T-cell (primary cell): ENCODE measurements around the gene AATK. TPM values are rescaled to one million over a fixed set of nuclear protein-coding genes. Genes with fewer than 3 reads are reported as not detected.
A peak's percentile ranks its signal among the peaks of the same experiment; 100 is the strongest.

Source experiments
- ATAC-seq, 4 experiments: fragments of 200-7000 bp in 3 of 4; fragments of 150-1000 bp in 1 of 4; cut with Tn5 transposase; replicated peaks in 1 of 4; 1 replicate in 3 of 4; 2 replicates in 1 of 4; pipeline ENCODE4 v1.10.0; 2021; ENCODE audit warnings: moderate library complexity in 3 of 4, mild to moderate bottlenecking in 2 of 4, moderate number of reproducible peaks in 1 of 4
- CTCF ChIA-PET, 2 donors: fragments of 300-600 bp; sonication (Branson Sonifier 250); formaldehyde crosslinking; loops; one replicate each; lab custom pipeline; 2022; ENCODE audit warnings: antibody characterized with exemption in 2 of 2; lab: Charles Lee
- POLR2A ChIA-PET, 2 donors: fragments of 300-600 bp; sonication (Branson Sonifier 250); formaldehyde crosslinking; loops; one replicate each; lab custom pipeline; 2022; ENCODE audit warnings: antibody characterized with exemption in 2 of 2; lab: Charles Lee
- DNase-seq, 35 experiments: peaks; one replicate each; pipeline versions ENCODE4 v3.0.0 to v3.0.0-alpha.2; 2013 to 2023
- H3K27ac ChIP-seq: one replicate; pipeline ENCODE4 v1.5.1; 2013; ENCODE audit warnings: low read length
- H3K27me3 ChIP-seq, 2 experiments: replicated peaks in 1 of 2; 1 replicate in 1 of 2; 2 replicates in 1 of 2; pipeline versions ENCODE4 v1.6.1 to v1.7.0; 2013; ENCODE audit warnings: low read length in 1 of 2, mixed read lengths in 1 of 2; ENCODE audit not compliant: control insufficient read depth in 2 of 2, insufficient read depth in 2 of 2; ENCODE audit errors: extremely low read depth in 1 of 2
- H3K36me3 ChIP-seq, 2 donors: 1 replicate in 1 of 2; 2 replicates in 1 of 2; pipeline versions ENCODE4 v1.6.1 to v1.7.0; 2013; ENCODE audit warnings: low read length in 1 of 2; ENCODE audit not compliant: control insufficient read depth in 2 of 2, insufficient read depth in 1 of 2; ENCODE audit errors: extremely low read depth in 1 of 2
- H3K4me1 ChIP-seq, 2 experiments: 1 replicate in 1 of 2; 2 replicates in 1 of 2; pipeline versions ENCODE4 v1.6.1 to v1.7.0; 2013; ENCODE audit warnings: low read length in 2 of 2, mixed read lengths in 1 of 2; ENCODE audit not compliant: insufficient read depth in 2 of 2, control insufficient read depth in 1 of 2; ENCODE audit errors: extremely low read depth in 1 of 2
- H3K4me3 ChIP-seq, 2 donors: 1 replicate in 1 of 2; 2 replicates in 1 of 2; pipeline versions ENCODE4 v1.5.1 to v1.7.0; 2013; ENCODE audit warnings: mild to moderate bottlenecking in 2 of 2, low read length in 1 of 2, moderate library complexity in 1 of 2; ENCODE audit not compliant: control insufficient read depth in 1 of 2; ENCODE audit errors: extremely low read depth in 1 of 2
- H3K9me3 ChIP-seq: 2 replicates; pipeline ENCODE4 v1.7.0; 2013
- H3K27ac Mint-ChIP-seq, 2 donors: one replicate each; pipeline ENCODE4 v1.8.0; 2020 to 2021; ENCODE audit warnings: mild to moderate bottlenecking in 2 of 2, mixed read lengths in 2 of 2
- H3K27me3 Mint-ChIP-seq, 2 donors: one replicate each; pipeline ENCODE4 v1.8.0; 2021 to 2022; ENCODE audit warnings: mixed read lengths in 2 of 2
- H3K36me3 Mint-ChIP-seq: one replicate; pipeline ENCODE4 v1.8.0; 2021; ENCODE audit warnings: mixed read lengths
- H3K4me1 Mint-ChIP-seq, 3 donors: one replicate each; pipeline ENCODE4 v1.8.0; 2020 to 2022; ENCODE audit warnings: mixed read lengths in 3 of 3, mild to moderate bottlenecking in 1 of 3
- H3K4me3 Mint-ChIP-seq, 3 donors: one replicate each; pipeline ENCODE4 v1.8.0; 2020 to 2022; ENCODE audit warnings: mild to moderate bottlenecking in 3 of 3, mixed read lengths in 3 of 3, moderate library complexity in 3 of 3
- H3K9me3 Mint-ChIP-seq, 3 donors: one replicate each; pipeline ENCODE4 v1.8.0; 2020 to 2022; ENCODE audit warnings: mixed read lengths in 3 of 3
- WGBS: methylation state at CpG from one replicate; pipeline ENCODE4 v1.1.5; 2013; ENCODE audit warnings: missing lambda C conversion rate; ENCODE audit not compliant: insufficient coverage; 5-methylcytosine and 5-hydroxymethylcytosine counted together
- total RNA-seq, 35 experiments: library from RNA in 6 of 35; stranded (reverse) in 6 of 35; fragments of 120-200 nt in 1 of 35; gene quantifications; one replicate each; pipeline versions ENCODE4 v1.2.1 to v1.2.4 and lab custom pipeline; 2013 to 2026

AATK gene
- total RNA-seq, 5 donors from 2014 or later (not counting 1 experiment from before 2014, with no cell fraction given): 0.63 to 11.1 (median 0.72) TPM

GRCh38 chr17:81160747-81161453, 5.1 kb downstream of the AATK start:
- peaks cover 0 to 20% (median 0%) of the 10 kb centered on the region in 3 donors for H3K4me1 Mint-ChIP-seq
- Histone ChIP-seq H3K27ac (no peak overlapping the region), H3K9me3 (no peaks in the 10 kb centered on the region), H3K4me1 (peaks cover 0 to 18% of the 10 kb centered on the region in 2 experiments), H3K27me3 (peaks cover 0 to 74% of the 10 kb centered on the region in 2 experiments), H3K4me3 (no peak overlapping the region), H3K36me3 (no peaks in the 10 kb centered on the region)
- no peak overlapping the region for H3K27ac Mint-ChIP-seq
- DNase-seq: no peak
- no peaks in the 10 kb centered on the region for H3K9me3 Mint-ChIP-seq
- H3K36me3 Mint-ChIP-seq: no peaks in the 10 kb centered on the region
- CTCF ChIA-PET: no interaction called here
- POLR2A ChIA-PET: no interaction called here
- peaks cover 10 to 17% of the 10 kb centered on the region in 2 donors for H3K27me3 Mint-ChIP-seq
- peak in 1 of 4 experiments; percentile 23 for ATAC-seq
- WGBS: 69% methylated on average over 30 of the region's 32 CpGs
- H3K4me3 Mint-ChIP-seq: peak overlapping the region in 1 of 3 donors; percentile 20

DNA sequence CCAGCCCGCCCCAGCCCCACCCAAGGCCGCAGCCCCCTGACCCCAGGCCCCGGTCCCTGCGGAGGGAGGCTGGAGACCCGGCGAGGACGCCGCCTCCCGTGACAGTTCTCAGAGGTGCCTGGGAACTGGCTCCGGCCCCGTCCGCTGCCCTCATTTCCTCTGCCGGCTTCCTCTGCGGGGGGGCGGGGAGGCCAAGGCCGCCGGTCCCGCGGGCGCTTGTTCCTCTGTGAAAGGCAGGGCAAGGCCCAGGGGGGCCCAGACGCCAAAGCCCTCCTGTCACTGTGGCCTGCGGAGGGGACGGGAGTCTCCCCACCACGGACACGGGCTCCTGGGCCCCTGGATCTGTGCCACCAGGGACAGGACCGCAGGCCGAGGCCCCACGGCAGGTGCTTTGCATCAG, 5.7 kb downstream of the AATK start:
- H3K27ac ChIP-seq: no peak overlapping the region
- Mint-ChIP-seq H3K4me3 (peak overlapping the region in 1 of 3 donors; percentile 20), H3K27me3 (peaks cover 10 to 17% of the 10 kb centered on the region in 2 donors), H3K36me3 (no peaks in the 10 kb centered on the region), H3K4me1 (peaks cover 0 to 20% (median 0%) of the 10 kb centered on the region in 3 donors), H3K27ac (no peak overlapping the region), H3K9me3 (no peaks in the 10 kb centered on the region)
- peaks cover 0 to 13% of the 10 kb centered on the region in 2 experiments for H3K4me1 ChIP-seq
- H3K9me3 ChIP-seq: no peaks in the 10 kb centered on the region
- peak overlapping the region in 1 of 2 donors; percentile 7 for H3K4me3 ChIP-seq
- ATAC-seq (peak in 2 of 4 experiments; percentile 19 to 27), DNase-seq (peak in 2 of 35 experiments; percentile 8 to 35)
- H3K36me3 ChIP-seq: no peaks in the 10 kb centered on the region
- ChIA-PET CTCF (no interaction called here), POLR2A (no interaction called here)
- H3K27me3 ChIP-seq: peaks cover 0 to 69% of the 10 kb centered on the region in 2 experiments
- WGBS: 7% methylated on average over 28 of the region's 28 CpGs

DNA sequence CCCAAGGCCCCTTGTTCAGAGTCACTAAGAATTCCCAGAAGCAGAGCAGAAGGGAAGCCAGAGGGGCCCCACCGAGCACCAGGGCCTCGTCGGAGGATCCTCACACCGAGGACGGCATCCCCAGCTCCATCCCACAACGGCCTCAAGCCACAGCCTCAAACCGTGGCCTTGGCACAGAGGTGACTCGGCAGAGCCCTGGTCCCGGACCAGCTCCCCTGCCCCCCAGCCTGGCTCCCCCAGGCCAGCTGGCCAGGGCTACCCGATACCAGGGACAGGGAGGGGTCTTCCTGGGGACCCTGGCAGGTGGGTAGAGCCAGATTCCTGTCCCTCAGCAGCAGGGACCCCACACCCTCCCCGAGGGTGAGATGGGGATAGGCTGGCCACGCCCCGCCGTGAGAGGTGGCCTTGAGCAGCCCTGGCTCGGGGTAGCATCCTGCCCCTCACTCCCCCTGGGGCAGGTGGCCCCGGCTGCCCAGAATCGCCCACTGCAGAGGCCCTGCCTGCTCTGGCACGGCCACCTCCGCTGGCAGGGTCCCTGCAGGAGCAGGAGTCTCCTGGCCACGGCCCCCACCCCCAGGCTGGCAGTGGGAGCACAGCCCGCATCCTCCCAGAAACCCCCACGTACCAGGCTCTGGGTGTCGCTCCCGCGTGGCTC, 6.3 kb downstream of the AATK start:
- H3K4me1 Mint-ChIP-seq: peaks cover 0 to 20% (median 0%) of the 10 kb centered on the region in 3 donors
- H3K36me3 Mint-ChIP-seq: no peaks in the 10 kb centered on the region
- peaks cover 0 to 13% of the 10 kb centered on the region in 2 experiments for H3K4me1 ChIP-seq
- POLR2A ChIA-PET: no interaction called here
- DNase-seq (no peak), ATAC-seq (no peak)
- peaks cover 0 to 63% of the 10 kb centered on the region in 2 experiments for H3K27me3 ChIP-seq
- H3K4me3 Mint-ChIP-seq: no peak overlapping the region
- H3K9me3 Mint-ChIP-seq: no peaks in the 10 kb centered on the region
- no peaks in the 10 kb centered on the region for H3K9me3 ChIP-seq
- no peak overlapping the region for H3K27ac Mint-ChIP-seq
- H3K36me3 ChIP-seq: no peaks in the 10 kb centered on the region
- CTCF ChIA-PET: no interaction called here
- peak overlapping the region in 1 of 2 donors; percentile 7 for H3K4me3 ChIP-seq
- H3K27ac ChIP-seq: no peak overlapping the region
- H3K27me3 Mint-ChIP-seq: peaks cover 10 to 16% of the 10 kb centered on the region in 2 donors
- 60% methylated on average over 21 of the region's 25 CpGs for WGBS

GRCh38 chr17:81158688-81159590, 7.1 kb downstream of the AATK start:
- no peaks in the 10 kb centered on the region for H3K9me3 ChIP-seq
- peaks cover 0 to 13% of the 10 kb centered on the region in 2 experiments for H3K4me1 ChIP-seq
- H3K36me3 Mint-ChIP-seq: no peaks in the 10 kb centered on the region
- ChIA-PET POLR2A (interaction anchor here in 1 of 2 donors (0.6 kb wide), 1 partner anchor 365 kb away, joined by 3 read pairs; no protein-coding TSS in a partner anchor), CTCF (no interaction called here)
- DNase-seq (no peak), ATAC-seq (no peak)
- no peaks in the 10 kb centered on the region for H3K36me3 ChIP-seq
- no peak overlapping the region for H3K27ac ChIP-seq
- no peak overlapping the region for H3K27ac Mint-ChIP-seq
- peaks cover 10% of the 10 kb centered on the region in 2 donors for H3K27me3 Mint-ChIP-seq
- WGBS: 88% methylated on average over 42 of the region's 43 CpGs
- peaks cover 0 to 15% (median 0%) of the 10 kb centered on the region in 3 donors for H3K4me1 Mint-ChIP-seq
- peaks cover 0 to 57% of the 10 kb centered on the region in 2 experiments for H3K27me3 ChIP-seq
- H3K4me3 Mint-ChIP-seq: no peak overlapping the region
- H3K9me3 Mint-ChIP-seq: no peaks in the 10 kb centered on the region
- H3K4me3 ChIP-seq: no peak overlapping the region

DNA sequence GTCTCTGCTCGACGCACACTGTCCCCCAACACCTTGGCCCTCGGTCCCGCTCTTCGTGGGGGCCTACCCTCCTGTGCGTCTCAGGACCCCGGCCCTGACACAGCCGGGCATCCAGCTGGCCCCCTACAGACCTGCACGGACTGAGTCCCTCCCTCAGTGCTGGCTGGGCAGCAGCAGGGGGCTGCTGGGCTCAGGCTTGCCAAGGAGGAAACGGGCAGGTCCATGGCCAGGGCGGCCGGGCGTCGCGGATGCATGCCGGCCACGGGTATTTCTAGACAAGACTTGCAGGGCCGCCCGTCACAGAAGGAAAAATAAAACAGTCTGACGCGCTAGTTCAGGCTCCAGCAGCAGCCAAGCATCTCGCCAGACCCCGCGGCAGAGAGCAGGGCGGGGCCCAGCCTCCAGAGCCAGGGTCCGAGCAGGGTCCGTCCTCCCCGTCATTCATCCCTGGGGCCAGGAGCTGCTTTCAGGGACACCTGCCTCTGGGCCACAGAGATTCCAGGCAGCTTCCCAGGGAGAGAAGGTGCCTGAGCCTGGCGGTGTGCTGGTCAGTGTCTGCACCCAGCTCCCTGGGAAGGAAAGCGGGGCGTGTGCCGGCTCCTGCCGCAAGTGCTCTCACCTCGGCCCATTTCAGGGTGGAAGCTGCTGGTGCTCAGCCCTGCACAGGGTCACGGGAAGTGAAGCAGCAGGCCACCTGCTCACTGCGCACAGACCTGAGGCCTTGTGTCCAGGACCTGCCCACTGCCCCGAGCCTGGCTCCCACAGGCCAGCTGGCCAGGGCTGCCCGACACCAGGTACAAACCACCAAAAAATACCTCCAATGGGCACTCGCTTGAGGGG, 8.0 kb downstream of the AATK start:
- POLR2A ChIA-PET: interaction anchor here in 1 of 2 donors (0.6 kb wide), 1 partner anchor 364 kb away, joined by 3 read pairs; no protein-coding TSS in a partner anchor
- H3K27ac Mint-ChIP-seq: no peak overlapping the region
- 91% methylated on average over 39 of the region's 39 CpGs for WGBS

More for the DNA sequence above, 8.0 kb downstream of the AATK start:
- Histone ChIP-seq H3K27ac (no peak overlapping the region), H3K9me3 (no peaks in the 10 kb centered on the region), H3K36me3 (no peaks in the 10 kb centered on the region), H3K4me3 (no peak overlapping the region), H3K4me1 (peaks cover 0 to 13% of the 10 kb centered on the region in 2 experiments), H3K27me3 (peaks cover 0 to 49% of the 10 kb centered on the region in 2 experiments)
- H3K9me3 Mint-ChIP-seq: no peaks in the 10 kb centered on the region
- DNase-seq (no peak), ATAC-seq (no peak)
- H3K36me3 Mint-ChIP-seq: no peaks in the 10 kb centered on the region
- H3K4me1 Mint-ChIP-seq: peaks cover 0 to 20% (median 0%) of the 10 kb centered on the region in 3 donors
- CTCF ChIA-PET: no interaction called here
- H3K27me3 Mint-ChIP-seq: peaks cover 10% of the 10 kb centered on the region in 2 donors
- no peak overlapping the region for H3K4me3 Mint-ChIP-seq
